Transverse colon (tissue), 4 donors: ENCODE measurements around the gene NAGS. TPM values are rescaled to one million over a fixed set of nuclear protein-coding genes. Genes with fewer than 3 reads are reported as not detected.

Experiments used
- DNase-seq: peaks from one replicate; pipeline ENCODE4 v3.0.0-alpha.2; 2019
- H3K27ac ChIP-seq, 4 donors: fragments of 200-600 bp; sonication (generic); 2 replicates each; pipeline ENCODE4 v1.5.1; 2016 to 2018; ENCODE audit warnings: inconsistent platforms in 4 of 4
- H3K27me3 ChIP-seq: fragments of 200-600 bp; sonication (generic); 2 replicates; pipeline ENCODE4 v1.5.1; 2017; ENCODE audit warnings: inconsistent platforms
- H3K36me3 ChIP-seq, 4 donors: fragments of 200-600 bp; sonication (generic); 2 replicates each; pipeline ENCODE4 v1.5.1; 2017 to 2019; ENCODE audit warnings: inconsistent platforms in 4 of 4
- H3K4me1 ChIP-seq, 4 donors: fragments of 200-600 bp; sonication (generic); 2 replicates each; pipeline ENCODE4 v1.5.1; 2017 to 2020; ENCODE audit warnings: inconsistent platforms in 4 of 4
- H3K4me3 ChIP-seq, 4 donors: fragments of 200-600 bp; sonication (generic); 1 replicate in 1 of 4; 2 replicates in 3 of 4; pipeline versions ENCODE4 v1.5.1 to v1.6.1; 2017 to 2019; ENCODE audit warnings: inconsistent platforms in 4 of 4
- H3K9me3 ChIP-seq, 2 donors: fragments of 200-600 bp; sonication (generic); 2 replicates each; pipeline ENCODE4 v1.5.1; 2017 to 2019; ENCODE audit warnings: inconsistent platforms in 2 of 2
- EP300 ChIP-seq: sonication (generic); formaldehyde crosslinking; IDR thresholded peaks from one replicate; pipeline ENCODE4 v1.6.1; 2017; ENCODE audit warnings: antibody characterized with exemption, low read depth
- POLR2A ChIP-seq: fragments of 450-650 bp; IDR thresholded peaks from one replicate; pipeline ENCODE4 v1.6.1; 2016; ENCODE audit warnings: antibody characterized with exemption, mild to moderate bottlenecking, moderate library complexity
- POLR2AphosphoS5 ChIP-seq, 3 donors: sonication (generic); formaldehyde crosslinking; IDR thresholded peaks; one replicate each; pipeline ENCODE4 v1.6.1; 2016; ENCODE audit warnings: antibody characterized with exemption in 3 of 3
- WGBS, 2 donors: methylation state at CpG; one replicate each; pipeline ENCODE4 v1.1.5; 2018; ENCODE audit warnings: low coverage in 1 of 2; 5-methylcytosine and 5-hydroxymethylcytosine counted together
- in situ Hi-C, 4 donors: fragments of 200-750 bp; cut with MboI; loops; one replicate each; pipeline versions ENCODE4 v1.15.0 to v1.15.1; 2017; ENCODE audit warnings: low sequenced_read_pairs in 3 of 4, low pct_ligation_motif_present in 1 of 4, low pct_unique_long_range_greater_than_20kb in 1 of 4
- intact Hi-C: fragments of 100-400 bp; cut with DNase I; formaldehyde crosslinking; loops from one replicate; pipeline ENCODE4 v1.15.1; 2023; ENCODE audit warnings: low total_unique reads
- total RNA-seq, 4 donors: library from RNA; depleted of rRNA; stranded (reverse); fragments of >200 nt; gene quantifications; one replicate each; pipeline ENCODE4 v1.1.0, GENCODE V29; 2016
- TF ChIP-seq, protein P1 (sequence below), 5 experiments: fragments of 200-600 bp in 3 of 5; fragments of 450-650 bp in 2 of 5; sonication (generic) in 3 of 5; IDR thresholded peaks; 1 replicate in 2 of 5; 2 replicates in 3 of 5; pipeline ENCODE4 v1.5.1; 2016 to 2017; ENCODE audit warnings: antibody characterized with exemption in 5 of 5, inconsistent platforms in 3 of 5, mild to moderate bottlenecking in 2 of 5, moderate library complexity in 1 of 5

The NAGS gene
- total RNA-seq, 4 donors from 2014 or later, result 3.0 to 46.3 (median 17.7) TPM

DNA sequence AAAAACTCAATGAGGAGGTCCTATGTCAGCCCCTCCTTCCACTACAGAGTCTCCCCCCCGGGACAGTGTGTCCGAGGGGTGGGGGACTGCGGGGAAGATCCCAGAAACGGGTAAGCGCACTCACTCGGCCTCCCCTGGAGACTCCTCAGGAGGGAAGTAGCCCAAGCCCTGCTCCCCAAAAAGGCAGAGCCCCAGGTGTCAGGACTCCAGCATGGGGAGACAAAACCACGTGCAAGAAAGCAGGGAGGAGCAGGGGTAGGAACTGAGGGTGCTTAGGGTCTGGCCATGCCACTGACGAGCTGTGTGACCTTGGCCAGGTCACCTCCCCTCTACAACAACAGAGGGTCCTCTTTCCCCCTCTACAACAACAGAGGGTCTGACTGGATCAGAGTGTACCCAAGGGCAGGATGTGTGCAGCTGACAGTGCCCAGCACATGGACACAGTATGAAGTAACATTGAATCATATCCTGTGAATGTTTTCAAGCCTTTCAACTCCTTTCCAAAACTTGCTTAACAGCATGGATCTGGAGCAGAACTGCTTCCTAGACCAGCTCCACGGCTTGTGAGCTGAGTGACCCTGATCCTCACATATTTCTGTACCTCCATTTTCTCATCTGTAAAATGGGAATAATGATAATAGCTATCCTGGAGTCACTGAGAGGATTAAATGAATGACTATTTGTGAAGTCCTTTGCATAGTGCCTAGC lies 2.1 kb upstream of the NAGS start:
- H3K27me3 ChIP-seq, result peaks cover 28% of the 10 kb centered on the region

DNA sequence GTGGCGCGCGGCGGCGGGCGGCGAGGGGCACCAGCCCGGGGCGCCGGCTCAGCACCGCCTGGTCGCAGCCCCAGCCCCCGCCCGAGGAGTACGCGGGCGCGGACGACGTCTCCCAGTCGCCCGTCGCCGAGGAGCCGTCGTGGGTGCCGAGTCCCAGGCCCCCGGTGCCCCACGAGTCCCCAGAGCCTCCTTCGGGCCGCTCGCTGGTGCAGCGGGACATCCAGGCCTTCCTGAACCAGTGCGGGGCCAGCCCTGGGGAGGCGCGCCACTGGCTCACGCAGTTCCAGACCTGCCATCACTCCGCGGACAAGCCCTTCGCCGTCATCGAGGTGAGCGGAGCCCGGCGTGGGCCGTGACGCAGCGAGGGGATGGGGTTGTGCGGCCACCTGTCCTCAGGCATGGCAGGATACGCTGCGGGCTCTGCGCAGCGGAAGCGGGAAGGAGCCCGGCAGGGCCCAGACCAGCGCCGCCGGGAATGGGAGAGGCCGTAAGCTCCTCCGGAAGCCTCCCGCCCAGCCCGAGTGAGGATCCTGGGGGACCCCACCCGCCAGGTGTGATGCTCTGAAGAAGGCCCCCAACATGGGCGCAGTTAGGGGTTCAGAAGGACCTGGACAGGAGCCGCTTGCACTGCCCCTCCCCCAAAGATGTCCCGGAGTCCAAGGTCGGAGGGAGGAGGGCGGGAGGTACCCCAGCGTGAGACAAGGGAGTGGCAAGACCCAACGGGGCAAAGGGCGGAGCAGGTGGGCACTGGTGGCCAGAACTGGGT lies 522 bp downstream of the NAGS start:
- intact Hi-C loops, result no loop called here
- TF ChIP-seq EP300 (no peak), POLR2A (no peak), POLR2AphosphoS5 (IDR thresholded peaks at IDR 0.05) (no peak)
- TF ChIP-seq, protein P1, sequence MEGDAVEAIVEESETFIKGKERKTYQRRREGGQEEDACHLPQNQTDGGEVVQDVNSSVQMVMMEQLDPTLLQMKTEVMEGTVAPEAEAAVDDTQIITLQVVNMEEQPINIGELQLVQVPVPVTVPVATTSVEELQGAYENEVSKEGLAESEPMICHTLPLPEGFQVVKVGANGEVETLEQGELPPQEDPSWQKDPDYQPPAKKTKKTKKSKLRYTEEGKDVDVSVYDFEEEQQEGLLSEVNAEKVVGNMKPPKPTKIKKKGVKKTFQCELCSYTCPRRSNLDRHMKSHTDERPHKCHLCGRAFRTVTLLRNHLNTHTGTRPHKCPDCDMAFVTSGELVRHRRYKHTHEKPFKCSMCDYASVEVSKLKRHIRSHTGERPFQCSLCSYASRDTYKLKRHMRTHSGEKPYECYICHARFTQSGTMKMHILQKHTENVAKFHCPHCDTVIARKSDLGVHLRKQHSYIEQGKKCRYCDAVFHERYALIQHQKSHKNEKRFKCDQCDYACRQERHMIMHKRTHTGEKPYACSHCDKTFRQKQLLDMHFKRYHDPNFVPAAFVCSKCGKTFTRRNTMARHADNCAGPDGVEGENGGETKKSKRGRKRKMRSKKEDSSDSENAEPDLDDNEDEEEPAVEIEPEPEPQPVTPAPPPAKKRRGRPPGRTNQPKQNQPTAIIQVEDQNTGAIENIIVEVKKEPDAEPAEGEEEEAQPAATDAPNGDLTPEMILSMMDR (IDR thresholded peaks at IDR 0.05), result no peak

More for the DNA sequence above, 2.1 kb upstream of the NAGS start:
- no peak for DNase-seq
- intact Hi-C loops, result no loop called here
- TF ChIP-seq EP300 (no peak), POLR2A (no peak), POLR2AphosphoS5 (IDR thresholded peaks at IDR 0.05) (no peak)
- TF ChIP-seq, protein P1 (IDR thresholded peaks at IDR 0.05), result no peak
- Histone ChIP-seq H3K4me1 (peaks cover 10 to 29% (median 26%) of the 10 kb centered on the region in 4 donors), H3K4me3 (no peak overlapping the region), H3K27ac (no peak overlapping the region), H3K36me3 (no peaks in the 10 kb centered on the region), H3K9me3 (no peaks in the 10 kb centered on the region)
- 40 to 74% methylated on average over 1 to 9 of the region's 9 CpGs for WGBS, 2 donors
- in situ Hi-C loops, result no loop called here

DNA sequence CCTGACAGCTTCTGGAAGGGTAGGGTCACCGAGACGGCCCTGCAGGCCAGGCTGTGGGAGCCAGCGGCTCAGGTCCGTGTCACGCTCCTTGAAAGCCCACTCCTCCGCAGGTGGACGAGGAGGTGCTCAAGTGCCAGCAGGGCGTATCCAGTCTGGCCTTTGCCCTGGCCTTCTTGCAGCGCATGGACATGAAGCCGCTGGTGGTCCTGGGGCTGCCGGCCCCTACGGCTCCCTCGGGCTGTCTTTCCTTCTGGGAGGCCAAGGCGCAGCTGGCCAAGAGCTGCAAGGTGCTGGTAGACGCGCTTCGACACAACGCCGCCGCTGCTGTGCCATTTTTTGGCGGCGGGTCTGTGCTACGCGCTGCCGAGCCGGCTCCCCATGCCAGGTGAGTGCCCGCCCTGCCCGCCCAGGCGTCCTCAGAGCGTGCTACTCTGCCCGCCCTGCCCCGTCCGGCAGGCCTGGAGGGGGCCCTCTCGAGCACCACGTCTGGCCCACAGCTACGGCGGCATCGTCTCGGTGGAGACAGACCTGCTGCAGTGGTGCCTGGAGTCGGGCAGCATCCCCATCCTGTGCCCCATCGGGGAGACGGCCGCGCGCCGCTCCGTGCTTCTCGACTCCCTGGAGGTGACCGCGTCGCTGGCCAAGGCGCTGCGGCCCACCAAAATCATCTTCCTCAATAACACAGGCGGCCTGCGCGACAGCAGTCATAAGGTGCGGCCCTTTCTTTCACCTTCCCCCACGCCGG lies 1.3 kb downstream of the NAGS start:
- in situ Hi-C loops, result no loop called here
- Histone ChIP-seq H3K27ac (peak overlapping the region; percentile 55 to 71 (median 61)), H3K9me3 (no peaks in the 10 kb centered on the region), H3K27me3 (peaks cover 28% of the 10 kb centered on the region), H3K4me3 (peak overlapping the region; percentile 15 to 58 (median 46)), H3K36me3 (no peaks in the 10 kb centered on the region), H3K4me1 (peaks cover 18 to 37% (median 33%) of the 10 kb centered on the region in 4 donors)
- peak; percentile 72 for DNase-seq
- intact Hi-C loops, result no loop called here
- TF ChIP-seq, protein P1 (IDR thresholded peaks at IDR 0.05), result peak in 3 of 5 experiments; percentile 18 to 41 (median 39)
- peak in 1 of 3 donors; percentile 49 for TF ChIP-seq POLR2AphosphoS5 (IDR thresholded peaks at IDR 0.05)
- no peak for TF ChIP-seq POLR2A
- no peak for TF ChIP-seq EP300
- WGBS, 2 donors, result 2% methylated on average over 46 of the region's 59 CpGs; no CpG with 5 or more reads in 1 of the 2 donors

More for the DNA sequence above, 522 bp downstream of the NAGS start:
- DNase-seq, result peak; percentile 49
- Histone ChIP-seq H3K9me3 (no peaks in the 10 kb centered on the region), H3K36me3 (no peaks in the 10 kb centered on the region), H3K27me3 (peaks cover 28% of the 10 kb centered on the region), H3K4me1 (peaks cover 18 to 37% (median 33%) of the 10 kb centered on the region in 4 donors), H3K27ac (peak overlapping the region in 3 of 4 donors; percentile 59 to 71 (median 63)), H3K4me3 (peak overlapping the region in 3 of 4 donors; percentile 44 to 58 (median 49))
- 5% methylated on average over 44 of the region's 71 CpGs; no CpG with 5 or more reads in 1 of the 2 donors for WGBS, 2 donors
- in situ Hi-C loops, result no loop called here
